Bronchial epithelial cell (primary cell): Measurements from ENCODE around the gene GSG1L. TPM values are rescaled to one million over a fixed set of nuclear protein-coding genes. Genes with fewer than 3 reads are reported as not detected.

ENCODE experiments used
- DNase-seq: peaks from one replicate; pipeline ENCODE4 v3.0.0-alpha.2; 2010; ENCODE audit warnings: low read depth
- FAIRE-seq: peaks from 2 replicates; lab custom pipeline; 2011; peaks lifted over from hg19 to GRCh38; lab: Jason Lieb, UNC
- H3K27me3 ChIP-seq: 2 replicates; pipeline ENCODE4 v1.5.1; 2011; ENCODE audit warnings: low read length; ENCODE audit not compliant: control insufficient read depth, insufficient read depth
- H3K36me3 ChIP-seq: 2 replicates; pipeline ENCODE4 v1.5.1; 2011; ENCODE audit warnings: low read length; ENCODE audit not compliant: control insufficient read depth, insufficient read depth
- H3K4me3 ChIP-seq: 2 replicates; pipeline ENCODE4 v1.5.1; 2011; ENCODE audit warnings: mild to moderate bottlenecking, low read depth, low read length, control low read depth
- CTCF ChIP-seq: IDR thresholded peaks from 2 replicates; pipeline ENCODE4 v1.5.1; 2011; ENCODE audit warnings: mild to moderate bottlenecking, moderate library complexity, low read length, control low read depth, inconsistent platforms; ENCODE audit not compliant: insufficient read depth, severe bottlenecking
- total RNA-seq: library from RNA; depleted of rRNA; stranded (reverse); fragments of >200 nt; gene quantifications from 2 replicates; pipeline ENCODE4 v1.2.1, GENCODE V29; 2014

The GSG1L gene
- total RNA-seq, 1 donor from 2014 or later, result not detected

DNA sequence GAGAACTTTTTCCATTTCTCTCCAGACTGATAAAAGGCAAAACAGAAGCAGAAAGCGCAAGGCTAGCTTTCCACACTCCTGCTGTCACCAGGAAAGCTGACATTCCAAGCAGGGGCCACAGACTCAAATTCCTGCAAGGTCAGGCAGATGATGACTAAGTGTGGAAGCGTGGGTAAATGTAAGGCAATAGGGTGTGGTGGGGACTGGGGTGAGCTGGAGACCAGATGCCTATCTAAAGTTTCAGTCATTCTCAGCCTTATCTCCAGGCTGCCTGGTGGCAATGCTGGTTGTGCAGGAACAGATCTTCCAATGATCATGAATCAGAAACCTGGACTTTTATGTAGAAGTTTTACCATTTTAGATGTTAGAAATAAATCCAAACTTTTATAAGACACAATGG, 224.1 kb downstream of the GSG1L start:
- Histone ChIP-seq H3K27me3 (no peaks in the 10 kb centered on the region), H3K36me3 (no peaks in the 10 kb centered on the region), H3K4me3 (no peak overlapping the region)
- no peak for FAIRE-seq
- peak; percentile 18 for DNase-seq
- TF ChIP-seq CTCF, result no peak

DNA sequence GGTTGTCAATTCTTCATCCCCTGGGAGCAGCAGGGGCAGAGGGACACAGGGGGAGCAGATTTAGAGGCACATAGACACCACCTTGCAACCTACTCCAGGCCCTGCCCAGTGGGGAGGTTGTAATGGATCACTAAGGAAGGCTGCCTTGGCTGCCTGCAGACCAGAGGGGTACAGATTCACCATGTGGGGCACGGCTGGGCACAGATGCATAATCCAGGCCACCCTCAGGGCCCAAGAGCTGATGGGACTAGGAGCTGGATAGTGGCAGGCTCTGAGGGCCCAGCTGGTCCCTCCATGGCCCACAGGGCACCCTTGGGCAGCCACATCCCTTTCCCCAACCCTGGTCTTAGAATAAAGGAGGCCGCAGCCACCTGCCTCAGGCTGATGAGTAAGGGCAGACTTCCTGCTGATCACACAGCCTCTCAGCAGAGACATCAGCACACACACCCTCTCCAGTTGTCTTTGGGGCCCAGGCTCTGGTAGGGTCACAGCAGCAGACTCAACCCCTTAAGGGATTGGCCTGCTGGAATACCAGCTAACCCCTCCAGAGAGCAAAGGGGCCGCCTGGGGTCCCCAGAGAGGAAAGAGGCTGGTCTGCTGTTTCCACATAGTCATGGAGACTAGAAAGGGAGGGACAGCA, 224.9 kb downstream of the GSG1L start:
- Histone ChIP-seq H3K4me3 (no peak overlapping the region), H3K36me3 (no peaks in the 10 kb centered on the region), H3K27me3 (no peaks in the 10 kb centered on the region)
- FAIRE-seq (no peak), DNase-seq (peak; percentile 6)
- no peak for TF ChIP-seq CTCF

GRCh38 chr16:27829975-27830374, 233.5 kb downstream of the GSG1L start:
- no peaks in the 10 kb centered on the region for H3K36me3 ChIP-seq
- H3K27me3 ChIP-seq, result no peaks in the 10 kb centered on the region
- TF ChIP-seq CTCF, result no peak
- DNase-seq (no peak), FAIRE-seq (no peak)
- H3K4me3 ChIP-seq, result no peak overlapping the region

- Histone ChIP-seq H3K27me3 (no peaks in the 10 kb centered on the region), H3K4me3 (no peak overlapping the region), H3K36me3 (no peaks in the 10 kb centered on the region)
- FAIRE-seq (no peak), DNase-seq (no peak)
- TF ChIP-seq CTCF, result no peak
Measured at GRCh38 chr16:27828671-27829070, 234.8 kb downstream of the GSG1L start.

- no peak overlapping the region for H3K4me3 ChIP-seq
- TF ChIP-seq CTCF, result no peak
- FAIRE-seq, result no peak
- no peak for DNase-seq
- H3K27me3 ChIP-seq, result no peaks in the 10 kb centered on the region
- H3K36me3 ChIP-seq, result no peaks in the 10 kb centered on the region
Measured at GRCh38 chr16:27827765-27828164, 235.7 kb downstream of the GSG1L start.

DNA sequence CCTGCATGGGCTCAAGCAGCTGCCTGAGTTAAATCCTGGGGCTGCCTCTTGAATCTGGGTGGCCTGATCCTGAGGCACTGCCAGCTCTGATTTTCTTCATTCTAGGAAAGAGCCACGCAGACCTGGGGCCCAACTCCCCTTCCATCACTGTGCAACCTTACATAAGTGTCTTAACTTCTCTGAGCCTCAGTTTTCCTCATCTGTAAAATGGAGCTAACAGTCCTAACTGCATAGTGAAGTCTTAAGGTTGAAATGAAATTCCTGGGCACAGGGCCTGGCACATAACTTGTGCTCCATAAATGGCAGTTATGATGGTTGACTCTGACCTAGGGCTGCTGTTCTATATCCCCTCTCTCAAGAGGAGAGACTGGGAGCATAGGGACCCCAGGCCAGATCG, 236.6 kb downstream of the GSG1L start:
- TF ChIP-seq CTCF, result no peak
- no peaks in the 10 kb centered on the region for H3K36me3 ChIP-seq
- DNase-seq (no peak), FAIRE-seq (no peak)
- H3K27me3 ChIP-seq, result no peaks in the 10 kb centered on the region
- H3K4me3 ChIP-seq, result no peak overlapping the region
